GM19193 (cell line): ENCODE data around the gene SLC39A5.

ENCODE experiments used
- POLR2A ChIP-seq: IDR thresholded peaks from 4 replicates; pipeline ENCODE4 v1.6.1; 2011; ENCODE audit not compliant: insufficient read depth, insufficient read length; ENCODE audit errors: extremely low read depth

SLC39A5 gene

DNA sequence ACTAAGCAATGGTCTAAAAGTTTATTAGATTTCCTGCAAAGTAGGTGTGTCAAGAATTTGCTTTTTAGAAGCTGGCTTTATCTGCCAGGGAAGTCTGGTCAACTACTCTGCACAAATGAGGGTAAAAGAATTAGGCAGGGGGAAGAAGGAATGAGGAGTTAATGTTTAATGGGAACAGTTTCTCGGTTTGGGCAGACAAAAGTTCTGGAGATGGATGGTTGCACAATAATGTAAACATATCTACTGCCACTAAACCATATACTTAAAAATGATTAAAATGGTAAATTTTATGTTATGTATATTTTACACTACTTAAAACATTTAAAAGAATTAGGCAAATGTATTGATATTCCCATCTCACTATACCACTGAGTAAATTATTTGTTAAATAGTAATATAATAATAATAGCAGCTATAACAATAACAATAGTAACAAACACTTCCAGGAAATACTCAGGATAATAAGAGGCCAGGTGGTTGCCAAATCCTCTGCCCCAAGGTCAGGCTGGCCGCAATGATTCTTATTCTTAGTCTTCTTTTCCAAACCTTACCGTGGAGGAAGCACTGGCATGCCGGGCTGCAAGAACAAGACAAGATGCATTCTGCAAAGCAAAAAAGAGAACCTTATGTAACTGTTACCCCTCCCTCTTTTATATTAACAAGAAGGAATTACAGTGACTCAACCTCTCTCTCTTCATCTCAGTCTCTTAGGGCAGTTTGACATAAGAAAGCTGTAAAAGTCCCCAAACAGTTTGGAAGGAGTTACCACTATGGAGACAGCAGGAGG, 56.4 kb downstream of the SLC39A5 start:
- no peak for TF ChIP-seq POLR2A
